ENCODE data around the gene TFDP3.

DNA sequence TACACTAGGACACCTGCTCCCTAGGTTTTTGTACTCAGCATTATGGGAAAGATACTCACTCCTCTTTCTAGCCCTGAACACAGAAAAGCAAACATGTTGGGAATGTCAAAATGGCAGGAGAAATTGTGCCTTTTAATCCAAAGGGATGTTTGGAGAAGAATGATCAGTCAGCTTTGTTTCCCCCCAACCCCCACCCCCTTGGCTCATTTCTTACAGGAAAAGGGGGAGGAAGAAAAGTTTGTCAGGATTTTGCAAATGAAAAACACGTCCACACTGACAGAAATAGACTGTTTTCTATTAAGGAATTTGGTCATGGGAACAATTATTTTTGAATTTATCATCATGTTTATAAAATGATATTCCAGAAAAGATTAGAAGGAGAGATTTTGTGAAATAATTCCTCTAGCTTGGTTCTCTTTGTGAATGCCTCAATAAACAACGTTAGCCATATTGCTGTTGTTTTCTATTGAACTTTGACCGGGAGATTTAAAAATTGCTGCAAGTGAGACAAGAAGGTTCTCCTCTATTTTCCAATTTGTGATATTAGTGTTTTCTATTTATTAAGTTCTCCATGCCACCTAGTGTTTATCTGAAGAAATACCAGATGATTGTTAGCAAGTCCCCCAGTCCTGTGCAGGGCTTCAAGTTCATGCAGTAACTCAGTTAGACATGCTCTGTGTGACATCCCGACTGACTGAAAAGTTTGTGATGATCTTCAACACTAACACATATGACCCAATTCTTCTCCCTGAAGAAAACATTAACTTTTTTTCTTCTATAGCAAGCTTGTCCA lies 31.3 kb upstream of the TFDP3 start:
- TF ChIP-seq, protein P1, sequence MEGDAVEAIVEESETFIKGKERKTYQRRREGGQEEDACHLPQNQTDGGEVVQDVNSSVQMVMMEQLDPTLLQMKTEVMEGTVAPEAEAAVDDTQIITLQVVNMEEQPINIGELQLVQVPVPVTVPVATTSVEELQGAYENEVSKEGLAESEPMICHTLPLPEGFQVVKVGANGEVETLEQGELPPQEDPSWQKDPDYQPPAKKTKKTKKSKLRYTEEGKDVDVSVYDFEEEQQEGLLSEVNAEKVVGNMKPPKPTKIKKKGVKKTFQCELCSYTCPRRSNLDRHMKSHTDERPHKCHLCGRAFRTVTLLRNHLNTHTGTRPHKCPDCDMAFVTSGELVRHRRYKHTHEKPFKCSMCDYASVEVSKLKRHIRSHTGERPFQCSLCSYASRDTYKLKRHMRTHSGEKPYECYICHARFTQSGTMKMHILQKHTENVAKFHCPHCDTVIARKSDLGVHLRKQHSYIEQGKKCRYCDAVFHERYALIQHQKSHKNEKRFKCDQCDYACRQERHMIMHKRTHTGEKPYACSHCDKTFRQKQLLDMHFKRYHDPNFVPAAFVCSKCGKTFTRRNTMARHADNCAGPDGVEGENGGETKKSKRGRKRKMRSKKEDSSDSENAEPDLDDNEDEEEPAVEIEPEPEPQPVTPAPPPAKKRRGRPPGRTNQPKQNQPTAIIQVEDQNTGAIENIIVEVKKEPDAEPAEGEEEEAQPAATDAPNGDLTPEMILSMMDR (IDR thresholded peaks at IDR 0.05): peak in 3 of 6 experiments; percentile 10 to 23 (median 15)
- no peak for TF ChIP-seq POLR2A (IDR thresholded peaks at IDR 0.05)

Data from thyroid gland (tissue), 4 donors.